Stimulated activated naive B cell treated with anti-CD40 and anti-IgM and Interleukin-4, amounts not matched to agents 10 μg/mL and 1 μg/mL and 100 μg/mL, for 72 hours (primary cell): ENCODE data around the gene SH3BP2.

Experiments used
- ATAC-seq, 2 donors: fragments of 150-1000 bp; cut with Tn5 transposase; replicated peaks; 2 replicates each; pipeline ENCODE4 v1.10.0; 2021; ENCODE audit warnings: moderate library complexity in 1 of 2
- DNase-seq: peaks from one replicate; pipeline ENCODE4 v3.0.0; 2021
- H3K27ac Mint-ChIP-seq: one replicate; pipeline ENCODE4 v1.8.0; 2022; ENCODE audit warnings: mild to moderate bottlenecking, mixed read lengths
- H3K27me3 Mint-ChIP-seq, 2 donors: one replicate each; pipeline ENCODE4 v1.8.0; 2022; ENCODE audit warnings: mixed read lengths in 2 of 2
- H3K36me3 Mint-ChIP-seq, 2 donors: one replicate each; pipeline ENCODE4 v1.8.0; 2022; ENCODE audit warnings: mixed read lengths in 2 of 2, mild to moderate bottlenecking in 1 of 2
- H3K4me1 Mint-ChIP-seq, 2 donors: one replicate each; pipeline ENCODE4 v1.8.0; 2022; ENCODE audit warnings: mixed read lengths in 2 of 2, mild to moderate bottlenecking in 1 of 2
- H3K4me3 Mint-ChIP-seq, 2 donors: one replicate each; pipeline ENCODE4 v1.8.0; 2022; ENCODE audit warnings: mild to moderate bottlenecking in 2 of 2, mixed read lengths in 2 of 2, moderate library complexity in 1 of 2
- H3K9me3 Mint-ChIP-seq, 2 donors: one replicate each; pipeline ENCODE4 v1.8.0; 2022; ENCODE audit warnings: mixed read lengths in 2 of 2, mild to moderate bottlenecking in 1 of 2

SH3BP2 gene

DNA sequence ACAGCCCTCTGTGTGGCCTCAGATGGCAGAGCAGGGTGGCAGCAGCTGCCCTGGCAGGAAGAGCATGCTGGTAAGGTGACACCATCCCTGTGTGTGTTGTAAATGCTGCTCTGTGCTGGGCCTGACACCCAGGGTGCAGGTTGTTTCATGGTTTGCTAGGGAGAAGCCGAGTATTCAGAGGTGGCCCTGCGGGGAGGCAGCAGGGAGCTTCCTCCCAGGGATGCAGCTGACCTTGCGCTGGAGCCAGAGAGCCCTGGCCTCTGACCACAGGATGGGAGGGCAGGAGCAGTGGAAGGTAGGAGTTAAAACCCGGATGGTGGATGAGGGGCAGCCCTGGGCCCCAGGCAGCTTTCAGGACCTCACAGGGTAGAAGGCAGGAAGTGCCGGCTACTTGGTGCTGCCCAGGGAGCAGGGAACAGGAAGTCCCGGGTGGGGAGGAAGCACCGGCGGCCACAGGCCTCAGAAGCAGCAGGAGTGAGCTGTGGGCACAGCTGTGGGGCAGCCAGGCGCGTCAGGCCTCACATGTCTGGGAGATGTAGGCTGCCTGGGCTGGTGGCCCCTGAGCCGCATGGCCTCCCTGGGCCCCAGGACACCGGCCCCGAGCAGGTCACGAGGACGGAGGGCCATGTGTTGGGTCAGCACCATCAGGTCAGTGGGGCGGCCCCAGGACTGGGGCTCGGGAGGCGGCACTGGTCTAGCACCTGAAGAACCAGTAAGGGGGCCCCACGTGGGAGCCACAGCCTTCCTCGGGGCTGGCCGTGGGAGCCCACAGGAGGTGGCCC is 19.1 kb downstream of the SH3BP2 start:
- H3K27me3 Mint-ChIP-seq: no peaks in the 10 kb centered on the region
- H3K27ac Mint-ChIP-seq: peak overlapping the region; percentile 96
- peak overlapping the region; percentile 88 to 92 for H3K4me3 Mint-ChIP-seq
- peaks cover 20 to 42% of the 10 kb centered on the region in 2 donors for H3K36me3 Mint-ChIP-seq
- peak; percentile 79 to 84 for ATAC-seq
- no peaks in the 10 kb centered on the region for H3K9me3 Mint-ChIP-seq
- DNase-seq: peak; percentile 64
- peaks cover 73 to 94% of the 10 kb centered on the region in 2 donors for H3K4me1 Mint-ChIP-seq

GRCh38 chr4:2812612-2813354 is 19.9 kb downstream of the SH3BP2 start:
- ATAC-seq: peak; percentile 7 to 12
- DNase-seq: no peak
- Mint-ChIP-seq H3K4me3 (peak overlapping the region; percentile 88 to 92), H3K27me3 (no peaks in the 10 kb centered on the region), H3K9me3 (no peaks in the 10 kb centered on the region), H3K36me3 (peaks cover 15 to 41% of the 10 kb centered on the region in 2 donors), H3K27ac (peak overlapping the region; percentile 96), H3K4me1 (peaks cover 71 to 94% of the 10 kb centered on the region in 2 donors)

DNA sequence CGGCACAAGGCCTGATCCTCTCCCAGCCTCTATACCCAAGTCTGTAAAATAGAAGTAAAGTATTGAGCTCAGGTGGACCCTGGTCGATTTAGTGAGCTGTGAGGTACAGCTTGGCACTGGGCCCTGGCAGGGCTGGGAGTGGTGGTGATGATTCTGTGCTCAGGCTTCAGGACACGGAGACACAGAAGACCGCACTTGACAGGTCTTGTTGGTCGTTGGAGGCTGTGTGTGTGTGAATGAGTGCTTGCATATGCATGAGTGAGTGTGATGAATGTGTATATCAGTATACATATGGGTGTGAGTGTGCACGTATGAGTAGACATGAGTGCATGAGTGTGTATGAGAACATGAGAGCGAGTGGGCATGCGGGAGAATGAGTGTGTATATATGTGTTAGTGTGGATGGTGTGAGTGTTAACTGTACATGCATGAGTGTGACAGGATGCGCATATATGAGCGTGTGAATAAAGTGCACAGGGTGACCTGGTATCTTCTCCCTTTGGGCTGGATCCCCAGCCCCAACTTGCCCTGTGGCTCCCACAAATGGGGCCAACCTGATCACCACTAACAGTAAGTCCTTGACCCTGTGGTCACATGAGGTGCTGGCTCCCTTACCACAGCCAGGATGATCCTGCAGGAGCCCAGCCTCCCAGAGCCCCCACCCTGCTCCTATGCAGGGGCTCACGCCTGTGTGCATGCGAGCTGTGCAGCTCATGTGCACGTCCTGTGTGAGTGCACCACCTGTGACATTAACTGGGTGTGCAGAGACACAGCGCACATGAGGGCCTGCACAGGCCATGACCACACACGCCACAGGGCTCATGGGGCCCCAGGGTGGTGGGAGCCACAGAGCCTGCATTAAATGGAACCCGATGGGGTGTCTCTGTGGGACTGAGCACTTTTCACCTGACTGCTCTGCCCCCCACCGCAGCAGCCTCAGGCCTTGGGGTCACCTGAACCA is 20.8 kb downstream of the SH3BP2 start:
- no peak for DNase-seq
- ATAC-seq: peak; percentile 8 to 16
- H3K36me3 Mint-ChIP-seq: peaks cover 15 to 41% of the 10 kb centered on the region in 2 donors
- no peaks in the 10 kb centered on the region for H3K27me3 Mint-ChIP-seq
- H3K9me3 Mint-ChIP-seq: no peaks in the 10 kb centered on the region
- H3K4me1 Mint-ChIP-seq: peaks cover 67 to 88% of the 10 kb centered on the region in 2 donors
- peak overlapping the region; percentile 6 for H3K27ac Mint-ChIP-seq
- H3K4me3 Mint-ChIP-seq: peak overlapping the region; percentile 88 to 92

DNA sequence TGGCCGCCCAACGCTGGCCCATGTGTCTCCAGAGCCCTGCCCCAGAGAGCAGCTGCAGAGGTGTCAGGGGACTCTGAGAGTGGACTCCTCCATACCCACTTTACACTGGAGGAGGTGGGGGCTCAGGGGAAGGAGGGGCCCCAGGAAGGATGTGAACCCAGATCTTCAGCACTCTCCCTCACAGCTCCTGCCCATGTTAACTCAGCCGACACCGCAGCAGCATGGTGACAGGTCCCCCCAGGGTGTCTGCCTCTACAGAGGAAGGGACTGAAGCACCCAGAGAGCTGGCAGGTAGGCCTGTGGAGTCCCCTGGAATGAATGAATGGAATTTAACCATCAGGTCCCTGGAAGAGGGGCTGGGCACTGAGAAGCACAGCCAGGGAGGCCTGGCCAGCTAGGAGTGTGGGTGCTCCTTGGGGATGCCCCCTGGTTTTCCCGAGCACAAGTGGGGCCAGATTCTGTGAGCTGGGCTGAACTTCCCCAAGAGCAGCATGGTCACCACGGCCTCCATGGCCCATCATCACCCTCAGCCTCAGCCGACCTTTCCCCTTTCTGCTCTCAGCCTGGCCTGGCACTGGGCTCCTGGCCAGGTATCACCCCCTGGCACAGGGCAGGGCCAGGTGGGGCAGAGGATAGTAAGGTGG is 21.9 kb downstream of the SH3BP2 start:
- Mint-ChIP-seq H3K4me3 (peak overlapping the region; percentile 11 to 46), H3K27me3 (no peaks in the 10 kb centered on the region), H3K4me1 (peaks cover 66 to 91% of the 10 kb centered on the region in 2 donors), H3K27ac (peak overlapping the region; percentile 6), H3K9me3 (no peaks in the 10 kb centered on the region), H3K36me3 (peaks cover 14 to 43% of the 10 kb centered on the region in 2 donors)
- DNase-seq: no peak
- ATAC-seq: no peak

GRCh38 chr4:2816401-2816954 is 23.6 kb downstream of the SH3BP2 start:
- no peak for DNase-seq
- H3K4me1 Mint-ChIP-seq: peaks cover 57 to 87% of the 10 kb centered on the region in 2 donors
- peaks cover 11 to 48% of the 10 kb centered on the region in 2 donors for H3K36me3 Mint-ChIP-seq
- H3K9me3 Mint-ChIP-seq: no peaks in the 10 kb centered on the region
- peak overlapping the region; percentile 73 to 83 for H3K4me3 Mint-ChIP-seq
- no peaks in the 10 kb centered on the region for H3K27me3 Mint-ChIP-seq
- peak overlapping the region; percentile 85 for H3K27ac Mint-ChIP-seq
- ATAC-seq: no peak

DNA sequence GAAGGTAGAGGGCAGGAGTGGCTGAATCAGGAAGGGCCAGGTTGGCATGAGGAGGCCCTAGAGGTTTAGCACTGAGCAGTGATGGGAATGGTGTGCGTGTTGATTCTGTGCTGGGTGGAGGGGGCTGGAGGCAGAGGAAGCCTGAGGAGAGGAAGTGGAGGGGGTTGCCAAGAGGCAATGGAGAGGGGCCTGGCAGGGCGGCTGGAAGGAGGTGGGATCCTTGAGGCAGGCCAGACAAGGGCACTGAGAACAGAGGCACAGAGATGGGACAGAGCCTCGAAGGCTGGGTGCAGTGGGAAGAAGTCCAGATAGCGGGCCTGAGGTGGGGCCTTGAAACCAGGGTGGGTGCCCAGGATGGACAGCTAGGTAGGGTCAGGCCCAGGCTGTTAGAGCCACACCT is 24.3 kb downstream of the SH3BP2 start:
- Mint-ChIP-seq H3K27ac (peak overlapping the region; percentile 85), H3K4me1 (peaks cover 52 to 83% of the 10 kb centered on the region in 2 donors), H3K36me3 (peaks cover 11 to 45% of the 10 kb centered on the region in 2 donors), H3K27me3 (no peaks in the 10 kb centered on the region), H3K9me3 (no peaks in the 10 kb centered on the region), H3K4me3 (peak overlapping the region; percentile 73 to 83)
- ATAC-seq: no peak
- no peak for DNase-seq

GRCh38 chr4:2817701-2818350 is 24.9 kb downstream of the SH3BP2 start:
- no peaks in the 10 kb centered on the region for H3K9me3 Mint-ChIP-seq
- H3K27me3 Mint-ChIP-seq: no peaks in the 10 kb centered on the region
- peak overlapping the region; percentile 73 to 83 for H3K4me3 Mint-ChIP-seq
- DNase-seq (no peak), ATAC-seq (peak; percentile 40 to 56)
- peak overlapping the region; percentile 85 for H3K27ac Mint-ChIP-seq
- peaks cover 15 to 51% of the 10 kb centered on the region in 2 donors for H3K36me3 Mint-ChIP-seq
- peaks cover 51 to 83% of the 10 kb centered on the region in 2 donors for H3K4me1 Mint-ChIP-seq

GRCh38 chr4:2818351-2818939 is 25.6 kb downstream of the SH3BP2 start:
- peak; percentile 12 to 27 for ATAC-seq
- no peak for DNase-seq
- H3K4me3 Mint-ChIP-seq: peak overlapping the region in 1 of 2 donors; percentile 68
- H3K9me3 Mint-ChIP-seq: no peaks in the 10 kb centered on the region
- H3K36me3 Mint-ChIP-seq: peaks cover 18 to 54% of the 10 kb centered on the region in 2 donors
- no peak overlapping the region for H3K27ac Mint-ChIP-seq
- H3K4me1 Mint-ChIP-seq: peaks cover 50 to 83% of the 10 kb centered on the region in 2 donors
- no peaks in the 10 kb centered on the region for H3K27me3 Mint-ChIP-seq

GRCh38 chr4:2819244-2820215 is 26.6 kb downstream of the SH3BP2 start:
- Mint-ChIP-seq H3K4me1 (peaks cover 39 to 72% of the 10 kb centered on the region in 2 donors), H3K27me3 (no peaks in the 10 kb centered on the region), H3K4me3 (peak overlapping the region in 1 of 2 donors; percentile 28), H3K36me3 (peaks cover 28 to 54% of the 10 kb centered on the region in 2 donors), H3K27ac (peak overlapping the region; percentile 9), H3K9me3 (no peaks in the 10 kb centered on the region)
- DNase-seq: no peak
- no peak for ATAC-seq

DNA sequence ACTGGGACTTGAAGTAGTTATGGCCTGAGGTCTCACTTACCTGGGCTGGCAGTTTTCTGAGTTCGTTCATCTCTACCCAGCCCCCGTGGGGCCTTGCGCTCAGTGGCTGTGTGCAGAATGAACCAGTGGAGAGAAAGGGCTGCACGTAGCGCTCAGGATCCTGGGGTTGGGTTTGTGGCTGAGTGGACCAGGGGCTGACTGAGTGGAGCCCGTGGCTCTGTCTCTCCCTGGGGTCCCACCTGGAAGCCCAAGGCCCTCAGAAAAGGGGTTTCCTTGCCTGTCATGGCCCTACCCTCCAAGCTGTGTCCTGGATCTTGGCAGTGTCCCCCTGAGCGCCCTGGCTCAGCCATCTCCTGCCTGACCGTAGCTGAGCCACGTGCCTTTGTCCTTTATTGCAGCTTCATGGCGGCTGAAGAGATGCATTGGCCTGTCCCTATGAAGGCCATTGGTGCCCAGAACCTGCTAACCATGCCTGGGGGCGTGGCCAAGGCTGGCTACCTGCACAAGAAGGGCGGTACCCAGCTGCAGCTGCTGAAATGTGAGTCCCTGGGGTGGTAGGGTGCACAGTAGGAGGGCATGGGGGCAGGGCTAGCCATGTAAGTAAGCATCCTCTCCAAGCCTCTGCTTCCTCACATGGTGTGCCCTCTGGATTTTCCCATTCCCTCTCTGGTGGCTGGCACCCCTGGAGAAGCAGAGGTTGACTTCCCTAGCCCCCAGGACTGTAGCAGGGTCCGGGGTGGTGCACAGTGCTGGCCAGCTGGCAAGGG is 27.5 kb downstream of the SH3BP2 start:
- H3K4me1 Mint-ChIP-seq: peaks cover 33 to 66% of the 10 kb centered on the region in 2 donors
- ATAC-seq (no peak), DNase-seq (no peak)
- no peaks in the 10 kb centered on the region for H3K27me3 Mint-ChIP-seq
- H3K27ac Mint-ChIP-seq: no peak overlapping the region
- H3K9me3 Mint-ChIP-seq: no peaks in the 10 kb centered on the region
- no peak overlapping the region for H3K4me3 Mint-ChIP-seq
- H3K36me3 Mint-ChIP-seq: peaks cover 33 to 57% of the 10 kb centered on the region in 2 donors
